HEK293T (cell line): ENCODE data around the gene SYTL2.

Experiments
- ARNT ChIP-seq: fragments of 450-650 bp; IDR thresholded peaks from 2 replicates; pipeline ENCODE4 v1.6.1; 2017; ENCODE audit warnings: mild to moderate bottlenecking
- BHLHE40 ChIP-seq: fragments of 450-650 bp; IDR thresholded peaks from 2 replicates; pipeline ENCODE4 v1.6.1; 2016; ENCODE audit warnings: mild to moderate bottlenecking, moderate library complexity, borderline replicate concordance
- CTBP1 ChIP-seq: fragments of 450-650 bp; IDR thresholded peaks from 2 replicates; pipeline ENCODE4 v1.6.1; 2016; ENCODE audit warnings: borderline replicate concordance
- ELF4 ChIP-seq: fragments of 450-650 bp; IDR thresholded peaks from 2 replicates; pipeline ENCODE4 v1.6.1; 2017; ENCODE audit warnings: antibody characterized with exemption
- FOXA1 ChIP-seq: fragments of 450-650 bp; IDR thresholded peaks from 2 replicates; pipeline ENCODE4 v1.6.1; 2016; ENCODE audit warnings: mild to moderate bottlenecking
- FOXM1 ChIP-seq: fragments of 450-650 bp; IDR thresholded peaks from 2 replicates; pipeline ENCODE4 v1.6.1; 2017; ENCODE audit warnings: mild to moderate bottlenecking, borderline replicate concordance
- HDGF ChIP-seq: fragments of 450-650 bp; IDR thresholded peaks from 2 replicates; pipeline ENCODE4 v1.6.1; 2017; ENCODE audit warnings: antibody characterized with exemption, borderline replicate concordance
- NFRKB ChIP-seq: fragments of 450-650 bp; IDR thresholded peaks from 2 replicates; pipeline ENCODE4 v1.6.1; 2016; ENCODE audit warnings: mild to moderate bottlenecking, moderate library complexity
- PKNOX1 ChIP-seq: fragments of 450-650 bp; IDR thresholded peaks from 2 replicates; pipeline ENCODE4 v1.6.1; 2016
- SP1 ChIP-seq: fragments of 450-650 bp; IDR thresholded peaks from 2 replicates; pipeline ENCODE4 v1.6.1; 2017
- SUZ12 ChIP-seq: fragments of 450-650 bp; IDR thresholded peaks from 2 replicates; pipeline ENCODE4 v1.6.1; 2016; ENCODE audit warnings: mild to moderate bottlenecking
- TARDBP ChIP-seq: fragments of 450-650 bp; IDR thresholded peaks from 2 replicates; pipeline ENCODE4 v1.6.1; 2016
- ZNF384 ChIP-seq: fragments of 450-650 bp; IDR thresholded peaks from 2 replicates; pipeline ENCODE4 v1.6.1; 2016

DNA sequence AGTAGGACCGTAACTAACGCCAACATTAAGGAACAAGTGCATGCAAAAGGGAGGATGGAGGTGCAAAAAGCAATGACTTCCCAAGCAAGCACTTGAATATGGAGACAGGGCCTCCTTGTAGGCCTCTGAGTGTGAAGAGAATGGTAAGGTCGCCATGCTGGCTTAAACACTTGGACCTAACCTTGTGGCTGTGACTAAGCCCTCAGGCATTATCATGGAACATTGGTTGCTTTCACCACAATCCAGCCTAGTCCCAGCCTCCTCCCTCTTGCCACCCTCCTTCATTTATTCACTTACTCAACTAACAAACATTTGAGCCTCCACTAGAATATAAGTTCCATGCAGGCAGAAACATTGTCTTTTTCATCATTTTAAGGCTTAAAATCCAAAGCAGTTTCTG lies 11.9 kb upstream of the SYTL2 start:
- TF ChIP-seq BHLHE40: no peak
- no peak for TF ChIP-seq SP1
- TF ChIP-seq FOXM1: no peak
- no peak for TF ChIP-seq ARNT
- TF ChIP-seq FOXA1: no peak
- TF ChIP-seq TARDBP: no peak
- no peak for TF ChIP-seq ZNF384
- no peak for TF ChIP-seq NFRKB
- TF ChIP-seq CTBP1: no peak
- TF ChIP-seq SUZ12: no peak
- no peak for TF ChIP-seq ELF4
- TF ChIP-seq HDGF: no peak
- TF ChIP-seq PKNOX1: no peak
